Endodermal cell (in vitro differentiated cells): ENCODE results near the gene WNK2. TPM values are rescaled to one million over a fixed set of nuclear protein-coding genes. Genes with fewer than 3 reads are reported as not detected.

ENCODE experiments used
- DNase-seq: peaks from one replicate; pipeline ENCODE4 v3.0.0-alpha.2; 2017
- H3K27ac ChIP-seq: 2 replicates; pipeline ENCODE4 v1.5.1; 2013; ENCODE audit warnings: mild to moderate bottlenecking, low read depth, low read length, moderate library complexity
- H3K27me3 ChIP-seq: 2 replicates; pipeline ENCODE4 v1.6.1; 2013; ENCODE audit warnings: mild to moderate bottlenecking, low read length, moderate library complexity; ENCODE audit not compliant: insufficient read depth, control insufficient read depth, poor library complexity, severe bottlenecking
- H3K36me3 ChIP-seq: 2 replicates; pipeline ENCODE4 v1.7.0; 2013; ENCODE audit warnings: mild to moderate bottlenecking, low read length, moderate library complexity; ENCODE audit not compliant: control insufficient read depth, insufficient read depth
- H3K4me1 ChIP-seq: one replicate; pipeline ENCODE4 v1.7.0; 2013; ENCODE audit warnings: low read length; ENCODE audit not compliant: control insufficient read depth, insufficient read depth
- H3K4me3 ChIP-seq: 2 replicates; pipeline ENCODE4 v1.5.1; 2013; ENCODE audit warnings: mild to moderate bottlenecking, low read length, moderate library complexity
- H3K9ac ChIP-seq: 2 replicates; pipeline ENCODE4 v1.6.1; 2013; ENCODE audit warnings: mild to moderate bottlenecking, low read length, moderate library complexity; ENCODE audit not compliant: poor library complexity, severe bottlenecking; ENCODE audit errors: extremely low read depth
- H3K9me3 ChIP-seq: 2 replicates; pipeline ENCODE4 v1.6.1; 2013; ENCODE audit warnings: mild to moderate bottlenecking, low read length, moderate library complexity; ENCODE audit not compliant: control insufficient read depth
- H3K27ac Mint-ChIP-seq: 2 replicates; pipeline ENCODE4 v1.8.0; 2020; ENCODE audit warnings: mixed read lengths
- H3K27me3 Mint-ChIP-seq: 2 replicates; pipeline ENCODE4 v1.8.0; 2021; ENCODE audit warnings: mild to moderate bottlenecking, mixed read lengths; ENCODE audit not compliant: insufficient read depth
- H3K36me3 Mint-ChIP-seq: 2 replicates; pipeline ENCODE4 v1.8.0; 2020; ENCODE audit warnings: low read depth, mixed read lengths
- H3K4me1 Mint-ChIP-seq: 2 replicates; pipeline ENCODE4 v1.8.0; 2020; ENCODE audit warnings: mixed read lengths
- H3K4me3 Mint-ChIP-seq: 2 replicates; pipeline ENCODE4 v1.8.0; 2020; ENCODE audit warnings: mild to moderate bottlenecking, moderate library complexity, mixed read lengths
- H3K9me3 Mint-ChIP-seq: 2 replicates; pipeline ENCODE4 v1.8.0; 2020; ENCODE audit warnings: mild to moderate bottlenecking, mixed read lengths
- CTCF ChIP-seq: fragments of 200-600 bp; sonication (generic); conservative IDR thresholded peaks from 2 replicates; pipeline ENCODE4 v1.5.0; 2021; ENCODE audit warnings: antibody characterized with exemption, mild to moderate bottlenecking
- WGBS, 2 experiments: methylation state at CpG; one replicate each; pipeline versions ENCODE4 v1.1.5 to v1.1.7; 2013; ENCODE audit warnings: missing lambda C conversion rate in 2 of 2, mixed read lengths in 1 of 2; ENCODE audit not compliant: insufficient coverage in 1 of 2, insufficient read length in 1 of 2; 5-methylcytosine and 5-hydroxymethylcytosine counted together
- total RNA-seq, 2 donors: library from RNA; stranded (reverse); fragmentation: NEBNext Ultra II Directional in 1 of 2; extraction: Animal tissue kit (Norgen Biotek cat#: 25700) in 1 of 2; gene quantifications; 2 replicates in 1 of 2; 3 replicates in 1 of 2; pipeline ENCODE4 v1.2.1, GENCODE V29; 2021

WNK2 gene
- total RNA-seq, 2 donors from 2014 or later: 46.1 to 48.8 TPM

- H3K4me1 ChIP-seq: no peaks in the 10 kb centered on the region
- H3K4me3 ChIP-seq: no peak overlapping the region
- no peaks in the 10 kb centered on the region for H3K27me3 Mint-ChIP-seq
- 92 to 97% methylated on average over 7 of the region's 7 CpGs for WGBS, 2 experiments
- H3K27ac ChIP-seq: no peak overlapping the region
- peaks cover 4% of the 10 kb centered on the region for H3K4me1 Mint-ChIP-seq
- H3K9me3 Mint-ChIP-seq: peaks cover 4% of the 10 kb centered on the region
- H3K36me3 ChIP-seq: no peaks in the 10 kb centered on the region
- H3K9ac ChIP-seq: no peak overlapping the region
- no peaks in the 10 kb centered on the region for H3K9me3 ChIP-seq
- no peaks in the 10 kb centered on the region for H3K27me3 ChIP-seq
- TF ChIP-seq CTCF: no peak
- H3K27ac Mint-ChIP-seq: no peak overlapping the region
- peaks cover 13% of the 10 kb centered on the region for H3K36me3 Mint-ChIP-seq
- H3K4me3 Mint-ChIP-seq: no peak overlapping the region
- peak; percentile 28 for DNase-seq
These were observed 124.7 kb downstream of the WNK2 start for GRCh38 chr9:93308676-93309075.

GRCh38 chr9:93309889-93310425 is 126.0 kb downstream of the WNK2 start:
- peaks cover 4% of the 10 kb centered on the region for H3K9me3 Mint-ChIP-seq
- no peak overlapping the region for H3K4me3 ChIP-seq
- H3K27ac ChIP-seq: no peak overlapping the region
- no peak for TF ChIP-seq CTCF
- peaks cover 4% of the 10 kb centered on the region for H3K4me1 Mint-ChIP-seq
- WGBS, 2 experiments: 89 to 94% methylated on average over 6 to 7 of the region's 7 CpGs
- no peaks in the 10 kb centered on the region for H3K9me3 ChIP-seq
- no peaks in the 10 kb centered on the region for H3K36me3 ChIP-seq
- no peaks in the 10 kb centered on the region for H3K27me3 Mint-ChIP-seq
- no peak overlapping the region for H3K27ac Mint-ChIP-seq
- no peak overlapping the region for H3K9ac ChIP-seq
- no peak for DNase-seq
- no peak overlapping the region for H3K4me3 Mint-ChIP-seq
- no peaks in the 10 kb centered on the region for H3K27me3 ChIP-seq
- no peaks in the 10 kb centered on the region for H3K4me1 ChIP-seq
- H3K36me3 Mint-ChIP-seq: peaks cover 13% of the 10 kb centered on the region

GRCh38 chr9:93315118-93315517 is 131.2 kb downstream of the WNK2 start:
- H3K27ac ChIP-seq: no peak overlapping the region
- H3K27me3 ChIP-seq: no peaks in the 10 kb centered on the region
- Mint-ChIP-seq H3K27me3 (no peaks in the 10 kb centered on the region), H3K36me3 (peaks cover 22% of the 10 kb centered on the region), H3K4me1 (peaks cover 4% of the 10 kb centered on the region), H3K9me3 (peaks cover 4% of the 10 kb centered on the region), H3K4me3 (no peak overlapping the region), H3K27ac (no peak overlapping the region)
- 94 to 95% methylated on average over 9 of the region's 9 CpGs for WGBS, 2 experiments
- no peak overlapping the region for H3K9ac ChIP-seq
- H3K9me3 ChIP-seq: no peaks in the 10 kb centered on the region
- TF ChIP-seq CTCF: no peak
- H3K36me3 ChIP-seq: no peaks in the 10 kb centered on the region
- no peak overlapping the region for H3K4me3 ChIP-seq
- no peaks in the 10 kb centered on the region for H3K4me1 ChIP-seq
- no peak for DNase-seq
